DOHH2 (cell line): ENCODE results near the gene ALKBH4.
"Not testable (repeated sequence)": the region's sequence is repeated elsewhere in the genome, so short reads cannot be mapped to it uniquely, and the experiment has no call there.

Experiments used
- CTCF ChIP-seq: fragments of 200-600 bp; sonication (generic); IDR thresholded peaks from one replicate; pipeline ENCODE4 v1.5.1; 2014; ENCODE audit warnings: antibody characterized with exemption, mild to moderate bottlenecking, low read depth, low read length; ENCODE audit not compliant: poor library complexity, severe bottlenecking
- EZH2phosphoT487 ChIP-seq: fragments of 200-600 bp; sonication (generic); IDR thresholded peaks from 2 replicates; pipeline ENCODE4 v1.6.1; 2017; ENCODE audit warnings: borderline replicate concordance, mild to moderate bottlenecking, antibody characterized with exemption, low read length, moderate library complexity, mixed read lengths

- TF ChIP-seq CTCF, EZH2phosphoT487: not testable (repeated sequence)
Observed at GRCh38 chr7:102494026-102494425, 29.4 kb upstream of the ALKBH4 start.
